Endothelial cell of umbilical vein (primary cell): ENCODE measurements around the gene FKBP2. TPM values are rescaled to one million over a fixed set of nuclear protein-coding genes. Genes with fewer than 3 reads are reported as not detected.

Source experiments
- BruUV-seq: library from RNA; stranded (reverse); fragments of 400-500 nt; replicated peaks from 2 replicates; lab custom pipeline; 2021; lab: Mats Ljungman, UMichigan
- CTCF ChIA-PET: fragments of 300-600, 350-600 bp; sonication (Branson Sonifier 250); formaldehyde crosslinking; loops from one replicate; lab custom pipeline; 2021; ENCODE audit warnings: antibody characterized with exemption, inconsistent platforms; lab: Charles Lee
- POLR2A ChIA-PET: fragments of 300-600, 350-600 bp; sonication (Branson Sonifier 250); formaldehyde crosslinking; loops from one replicate; lab custom pipeline; 2021; ENCODE audit warnings: antibody characterized with exemption, inconsistent platforms; lab: Charles Lee
- DNase-seq: peaks from one replicate; pipeline ENCODE4 v3.0.0-alpha.2; 2011; ENCODE audit warnings: low read depth, low spot score
- FAIRE-seq: peaks from 2 replicates; lab custom pipeline; 2011; peaks lifted over from hg19 to GRCh38; lab: Jason Lieb, UNC
- H2AFZ ChIP-seq: 2 replicates; pipeline ENCODE4 v1.6.0; 2012; ENCODE audit warnings: low read depth, low read length, control low read depth, inconsistent platforms
- H3K27ac ChIP-seq: 2 replicates; pipeline ENCODE4 v1.5.1; 2011; ENCODE audit warnings: low read depth, mild to moderate bottlenecking, control low read depth, low read length, moderate library complexity; ENCODE audit not compliant: insufficient read depth
- H3K27me3 ChIP-seq, 2 experiments: 2 replicates each; pipeline versions ENCODE4 v1.6.0 to v1.6.1; 2011; ENCODE audit warnings: low read length in 2 of 2, mixed read lengths in 1 of 2; ENCODE audit not compliant: control insufficient read depth in 2 of 2, insufficient read depth in 2 of 2
- H3K36me3 ChIP-seq, 2 experiments: 2 replicates in 1 of 2; 3 replicates in 1 of 2; pipeline ENCODE4 v1.5.1; 2011; ENCODE audit warnings: low read length in 2 of 2, mild to moderate bottlenecking in 1 of 2, moderate library complexity in 1 of 2; ENCODE audit not compliant: control insufficient read depth in 2 of 2, insufficient read depth in 2 of 2; ENCODE audit errors: extremely low read depth in 1 of 2
- H3K4me1 ChIP-seq: 3 replicates; pipeline ENCODE4 v1.5.1; 2011; ENCODE audit warnings: mild to moderate bottlenecking, low read length; ENCODE audit not compliant: control insufficient read depth, insufficient read depth; ENCODE audit errors: extremely low read depth
- H3K4me2 ChIP-seq: 2 replicates; pipeline ENCODE4 v1.6.1; 2011; ENCODE audit warnings: low read length, control low read depth, mixed read lengths; ENCODE audit not compliant: insufficient read depth
- H3K4me3 ChIP-seq, 3 experiments: fragments of 200-600 bp in 1 of 3; sonication (generic), shearing (Covaris generic) in 1 of 3; replicated peaks in 1 of 3; 2 replicates each; pipeline ENCODE4 v1.5.1; 2011 to 2016; ENCODE audit warnings: control low read depth in 3 of 3, low read length in 3 of 3, mild to moderate bottlenecking in 2 of 3, inconsistent platforms in 1 of 3, low read depth in 1 of 3, moderate library complexity in 1 of 3; ENCODE audit not compliant: insufficient read depth in 1 of 3
- H3K79me2 ChIP-seq: 2 replicates; pipeline ENCODE4 v1.6.0; 2012; ENCODE audit warnings: low read length, inconsistent platforms; ENCODE audit not compliant: control insufficient read depth, insufficient read depth
- H3K9ac ChIP-seq: replicated peaks from 2 replicates; pipeline ENCODE3; 2011; ENCODE audit warnings: low read length, control low read depth; ENCODE audit not compliant: insufficient read depth; ENCODE audit errors: extremely low read depth
- H3K9me1 ChIP-seq: replicated peaks from 3 replicates; pipeline ENCODE4 v1.6.0; 2011; ENCODE audit warnings: mild to moderate bottlenecking, low read length; ENCODE audit not compliant: control insufficient read depth, insufficient read depth; ENCODE audit errors: extremely low read depth
- H3K9me3 ChIP-seq: replicated peaks from 2 replicates; pipeline ENCODE4 v1.5.1; 2012; ENCODE audit warnings: low read length, inconsistent platforms; ENCODE audit not compliant: control insufficient read depth, insufficient read depth
- H4K20me1 ChIP-seq: replicated peaks from 2 replicates; pipeline ENCODE3; 2011; ENCODE audit warnings: mild to moderate bottlenecking, low read length; ENCODE audit not compliant: control insufficient read depth, insufficient read depth; ENCODE audit errors: extremely low read depth
- CTCF ChIP-seq, 2 donors: IDR thresholded peaks; 1 replicate in 1 of 2; 2 replicates in 1 of 2; pipeline ENCODE4 v1.5.1; 2011; ENCODE audit warnings: low read length in 2 of 2, mild to moderate bottlenecking in 2 of 2, moderate library complexity in 2 of 2, control low read depth in 1 of 2, inconsistent platforms in 1 of 2, low read depth in 1 of 2; ENCODE audit not compliant: insufficient read depth in 1 of 2; ENCODE audit errors: extremely low read depth in 1 of 2
- EZH2 ChIP-seq: IDR thresholded peaks from 2 replicates; pipeline ENCODE4 v1.6.1; 2012; ENCODE audit warnings: borderline replicate concordance, low read depth, mild to moderate bottlenecking, moderate library complexity, low read length, inconsistent platforms; ENCODE audit not compliant: severe bottlenecking
- FOS ChIP-seq: IDR thresholded peaks from 2 replicates; pipeline ENCODE4 v1.6.1; 2011; ENCODE audit warnings: mild to moderate bottlenecking, low read length, moderate library complexity, borderline replicate concordance; ENCODE audit not compliant: insufficient read depth
- GATA2 ChIP-seq: IDR thresholded peaks from 2 replicates; pipeline ENCODE4 v1.7.0; 2011; ENCODE audit warnings: low read depth, mild to moderate bottlenecking, moderate library complexity, mixed read lengths, low read length; ENCODE audit not compliant: insufficient read length, insufficient read depth
- JUN ChIP-seq: IDR thresholded peaks from 2 replicates; pipeline ENCODE4 v1.6.1; 2011; ENCODE audit warnings: borderline replicate concordance, low read depth; ENCODE audit not compliant: insufficient read length, insufficient read depth
- MAX ChIP-seq: IDR thresholded peaks from 2 replicates; pipeline ENCODE4 v1.6.1; 2011; ENCODE audit not compliant: insufficient read depth, insufficient read length
- MYC ChIP-seq: IDR thresholded peaks from one replicate; pipeline ENCODE4 v1.6.1; 2011; ENCODE audit warnings: mild to moderate bottlenecking, low read depth, low read length
- POLR2A ChIP-seq: IDR thresholded peaks from 2 replicates; pipeline ENCODE4 v1.6.1; 2012; ENCODE audit warnings: low read depth, mild to moderate bottlenecking, control low read depth, low read length
- POLR2AphosphoS5 ChIP-seq: IDR thresholded peaks from 2 replicates; pipeline ENCODE4 v1.6.1; 2012; ENCODE audit warnings: low read depth, mild to moderate bottlenecking, control low read depth, low read length, moderate library complexity; ENCODE audit not compliant: insufficient read depth
- dilution Hi-C: fragments of 300-500 bp; cut with MboI; formaldehyde crosslinking; loops from one replicate; pipeline ENCODE4 v1.15.0; 2019; ENCODE audit warnings: low sequenced_read_pairs; ENCODE audit not compliant: extremely low pct_ligation_motif_present
- intact Hi-C: fragments of 100-400 bp; cut with micrococcal nuclease; formaldehyde crosslinking; loops from one replicate; pipeline ENCODE4 v1.10.0; 2022
- polyA plus RNA-seq, 4 experiments: library from polyadenylated mRNA; depleted of rRNA in 3 of 4; stranded (reverse) in 3 of 4; unstranded in 1 of 4; fragments of >200 nt; gene quantifications; 2 replicates each; pipeline versions ENCODE4 v1.2.1 to v1.2.3, GENCODE V29; 2011 to 2012; ENCODE audit warnings: missing spikeins in 1 of 4
- total RNA-seq: library from RNA; stranded (reverse); gene quantifications from 2 replicates; pipeline ENCODE4 v1.2.3, GENCODE V29; 2021

FKBP2 gene
- total and polyA plus RNA-seq, 2 donors (not counting 3 experiments of a cell fraction or from before 2014, with no cell fraction given) = 48.5 to 74.4 TPM

GRCh38 chr11:64218628-64219353 is 22.1 kb upstream of the FKBP2 start:
- H3K9me3 ChIP-seq = no peaks in the 10 kb centered on the region
- dilution Hi-C loops (no loop called here), intact Hi-C loops (no loop called here)
- no peak overlapping the region for H3K27ac ChIP-seq
- peaks cover 0 to 4% of the 10 kb centered on the region in 2 experiments for H3K36me3 ChIP-seq
- no peak overlapping the region for H3K4me3 ChIP-seq
- no peak overlapping the region for H3K4me2 ChIP-seq
- POLR2A ChIA-PET = no interaction called here
- no TSS peak for BruUV-seq
- no peaks in the 10 kb centered on the region for H4K20me1 ChIP-seq
- H2AFZ ChIP-seq = no peak overlapping the region
- no peaks in the 10 kb centered on the region for H3K9me1 ChIP-seq
- DNase-seq (no peak), FAIRE-seq (no peak)
- H3K79me2 ChIP-seq = no peaks in the 10 kb centered on the region
- H3K27me3 ChIP-seq = no peaks in the 10 kb centered on the region
- H3K4me1 ChIP-seq = no peaks in the 10 kb centered on the region
- CTCF ChIA-PET = interaction anchor here (4.6 kb wide), 1 partner anchor 12 kb away, joined by 40 read pairs; the partner anchor contains the start of gene FERMT3
- no peak for TF ChIP-seq POLR2A
- no peak for TF ChIP-seq MAX
- TF ChIP-seq POLR2AphosphoS5 = no peak
- no peak for TF ChIP-seq MYC
- TF ChIP-seq JUN = no peak
- TF ChIP-seq FOS = no peak
- no peak for TF ChIP-seq EZH2
- no peak for TF ChIP-seq GATA2
- no peak for TF ChIP-seq CTCF (IDR thresholded peaks at IDR 0.05; ENCODE audit: extremely low read depth in 1 of 2, insufficient read depth in 1 of 2, low read depth in 1 of 2, low read length in 2 of 2)
- H3K9ac ChIP-seq = no peak overlapping the region
